Measurements from ENCODE around the gene UNC5B. TPM values are rescaled to one million over a fixed set of nuclear protein-coding genes. Genes with fewer than 3 reads are reported as not detected.

Gene UNC5B
- total and polyA plus RNA-seq, 8 donors: 14.4 to 31.2 (median 21.4) TPM

DNA sequence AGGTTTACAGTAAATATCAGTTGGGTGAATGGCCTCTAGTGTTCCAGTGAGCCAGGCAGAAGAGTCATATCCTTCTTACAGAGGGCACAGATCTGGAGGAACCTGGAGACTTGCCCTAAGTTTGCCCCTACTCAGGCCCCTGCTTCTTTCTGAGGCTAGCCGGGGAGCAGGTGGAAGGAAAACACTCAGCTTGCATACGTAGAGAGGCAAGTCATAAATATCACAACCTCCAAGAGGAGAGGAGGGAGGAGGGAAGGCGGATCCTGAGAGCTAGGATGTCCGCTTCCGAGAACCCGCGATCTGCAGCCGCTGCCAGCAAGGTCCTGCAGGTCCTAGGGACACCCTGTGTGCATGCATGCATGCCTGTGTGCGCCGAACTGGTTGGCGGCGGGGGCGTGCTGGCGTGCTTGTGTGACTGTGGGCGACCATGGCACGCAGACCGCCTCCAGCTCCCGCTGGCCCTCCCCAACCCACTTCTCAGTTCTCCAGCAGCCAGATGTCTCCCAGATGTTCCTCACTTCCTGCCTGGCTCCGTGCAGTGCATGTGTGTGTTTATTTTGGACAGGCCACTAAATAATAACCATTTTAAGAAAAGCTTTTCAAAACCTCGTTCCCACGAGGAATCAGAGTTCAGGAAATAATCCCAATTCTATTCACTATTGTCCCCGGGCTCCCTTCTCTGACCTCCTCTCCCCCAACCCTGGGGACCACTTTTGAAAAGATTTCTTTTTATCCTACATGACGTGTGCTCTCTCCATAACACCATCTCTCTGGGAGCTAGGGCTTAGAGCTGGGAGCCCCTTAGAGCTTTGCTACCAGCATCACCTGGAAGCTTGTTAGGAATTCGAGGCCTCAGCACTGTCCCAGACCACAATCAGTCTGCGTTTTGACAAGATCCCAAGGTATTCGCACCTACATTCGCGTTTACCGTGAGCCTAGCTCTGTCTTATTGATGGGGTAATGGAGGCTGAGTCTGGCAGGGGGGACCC, 32.4 kb downstream of the UNC5B start:
- TF ChIP-seq CTCF (IDR thresholded peaks at IDR 0.05): no peak
- peak; percentile 48 for ATAC-seq

DNA sequence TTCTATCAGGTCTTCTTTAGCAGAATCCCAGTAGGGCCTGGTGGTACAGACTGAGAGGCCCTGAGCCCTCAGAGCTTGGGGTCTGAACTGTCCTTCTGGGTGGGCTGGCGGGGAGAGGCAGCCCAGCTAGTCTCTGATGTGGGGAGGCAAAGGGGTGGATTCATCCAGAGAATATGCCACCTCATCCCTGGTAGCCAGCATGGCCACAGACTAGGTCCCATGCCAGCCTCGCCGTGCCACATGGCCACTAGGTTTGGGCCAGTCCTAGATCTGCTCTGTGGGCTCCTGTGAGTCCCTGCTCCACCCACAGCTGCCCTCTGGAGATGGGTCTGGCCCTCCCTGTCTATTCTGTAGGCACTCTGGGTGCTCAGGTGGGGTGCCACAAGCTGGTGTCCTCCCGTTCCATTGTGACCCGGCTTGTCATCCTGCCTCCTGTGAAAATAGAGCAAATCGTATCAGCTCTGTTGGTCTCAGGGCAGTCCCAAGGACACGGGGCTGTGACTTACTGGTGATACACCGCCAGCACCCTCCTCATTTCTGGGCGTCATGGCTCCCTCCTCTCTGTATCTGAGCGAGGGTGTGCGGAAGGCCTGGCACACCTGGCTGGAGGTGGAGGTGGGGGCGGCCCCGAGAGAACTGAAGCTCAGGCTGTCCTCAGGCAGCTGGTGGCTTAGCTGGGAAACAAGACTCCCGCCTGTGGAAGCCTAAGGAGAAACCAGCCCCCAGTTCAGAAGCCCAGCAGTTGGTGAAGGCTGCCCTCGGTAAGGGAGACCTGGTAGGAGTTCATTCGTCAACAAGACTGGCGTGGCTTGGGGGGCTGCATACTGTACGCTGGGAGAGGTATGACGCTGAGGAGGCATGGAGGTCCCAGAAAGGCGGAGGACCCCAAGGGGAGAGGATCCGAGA, 33.3 kb downstream of the UNC5B start:
- no peak for ATAC-seq
- Histone ChIP-seq H3K36me3 (no peaks in the 10 kb centered on the region), H3K27me3 (no peaks in the 10 kb centered on the region), H3K4me1 (peaks cover 28 to 57% of the 10 kb centered on the region in 2 donors), H3K9me3 (no peaks in the 10 kb centered on the region), H3K27ac (peak overlapping the region in 1 of 2 donors; percentile 37), H3K4me3 (no peak overlapping the region)
- intact Hi-C loops (cut with DNase I): no loop called here
- no peak for DNase-seq
- TF ChIP-seq CTCF (IDR thresholded peaks at IDR 0.05): no peak

More for the DNA sequence above, 32.4 kb downstream of the UNC5B start:
- peak in 2 of 4 donors; percentile 91 to 93 for DNase-seq
- H3K27ac ChIP-seq: peak overlapping the region; percentile 37 to 41
- H3K4me3 ChIP-seq: no peak overlapping the region
- H3K36me3 ChIP-seq: no peaks in the 10 kb centered on the region
- peaks cover 33 to 67% of the 10 kb centered on the region in 2 donors for H3K4me1 ChIP-seq
- no peaks in the 10 kb centered on the region for H3K27me3 ChIP-seq
- intact Hi-C loops (cut with DNase I): no loop called here
- no peaks in the 10 kb centered on the region for H3K9me3 ChIP-seq

DNA sequence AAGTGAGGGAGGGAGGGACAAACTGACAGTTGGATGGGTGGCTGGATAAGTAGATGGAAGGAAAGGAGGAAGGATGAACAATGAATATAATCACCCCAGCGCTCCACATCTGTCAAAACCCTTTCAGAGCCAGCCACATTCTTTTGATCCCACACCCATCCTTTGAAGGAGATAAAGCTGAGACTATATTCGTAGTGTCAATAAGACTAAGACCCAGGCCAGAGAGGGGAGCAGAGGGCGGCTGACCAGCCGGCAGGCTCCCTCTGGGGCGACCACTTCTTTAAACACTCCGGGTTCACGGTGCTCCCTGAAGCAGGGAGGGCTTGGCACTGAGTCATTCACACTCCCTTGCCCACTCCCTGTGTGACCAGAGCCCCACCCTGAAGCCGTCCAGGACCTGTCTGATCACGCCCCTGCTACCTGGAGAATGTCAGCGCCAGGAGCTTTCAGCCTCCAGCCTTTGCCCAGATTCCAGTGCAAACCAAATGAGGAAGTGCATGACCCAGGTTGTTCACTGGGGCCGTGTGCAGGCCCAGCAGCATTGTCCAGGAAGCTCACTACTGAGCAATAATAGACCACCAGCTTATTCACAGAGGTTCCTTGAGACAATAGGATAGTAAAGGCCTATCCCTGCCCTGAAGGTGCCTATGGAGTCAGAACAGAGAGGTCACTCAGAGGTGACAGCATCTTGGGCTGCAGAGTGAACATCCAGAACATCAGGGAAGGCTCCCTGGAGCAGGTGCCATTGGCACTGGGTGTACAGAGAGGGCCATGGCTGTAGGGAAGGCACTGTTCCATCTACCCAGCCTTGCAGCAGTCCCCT, 34.4 kb downstream of the UNC5B start:
- no peaks in the 10 kb centered on the region for H3K9me3 ChIP-seq
- no peaks in the 10 kb centered on the region for H3K36me3 ChIP-seq
- TF ChIP-seq CTCF (IDR thresholded peaks at IDR 0.05): no peak
- H3K27ac ChIP-seq: no peak overlapping the region
- peak in 1 of 4 donors; percentile 69 for DNase-seq
- H3K4me1 ChIP-seq: peaks cover 20 to 51% of the 10 kb centered on the region in 2 donors
- ATAC-seq: peak; percentile 72
- no peaks in the 10 kb centered on the region for H3K27me3 ChIP-seq
- H3K4me3 ChIP-seq: no peak overlapping the region
- intact Hi-C loops (cut with DNase I): no loop called here

DNA sequence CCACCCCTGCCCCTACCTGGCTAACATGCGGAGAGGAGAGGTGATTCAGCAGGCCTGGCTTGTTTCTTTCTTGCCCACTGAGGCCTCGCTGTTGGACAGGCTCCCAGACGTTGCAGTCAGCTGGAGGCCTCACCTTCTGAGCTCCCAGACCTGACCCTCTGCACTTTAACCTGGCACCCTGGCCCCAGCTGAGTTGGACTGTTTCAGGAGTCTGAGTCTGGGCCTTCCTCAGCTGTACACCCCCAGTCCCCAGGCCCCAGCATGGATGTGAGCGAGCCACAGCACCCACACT, 35.0 kb downstream of the UNC5B start:
- Histone ChIP-seq H3K27ac (no peak overlapping the region), H3K9me3 (no peaks in the 10 kb centered on the region), H3K4me3 (no peak overlapping the region), H3K4me1 (peaks cover 14 to 48% of the 10 kb centered on the region in 2 donors), H3K36me3 (no peaks in the 10 kb centered on the region), H3K27me3 (no peaks in the 10 kb centered on the region)
- intact Hi-C loops (cut with DNase I): no loop called here
- DNase-seq (no peak), ATAC-seq (no peak)
- no peak for TF ChIP-seq CTCF (IDR thresholded peaks at IDR 0.05)
